Stimulated activated CD4-positive, alpha-beta T cell treated with anti-CD3 and anti-CD28 coated beads, TNF-alpha, amount 100 ng/mL, for 4 hours (primary cell): ENCODE measurements around the gene PDLIM3.
"Not testable (repeated sequence)": the region's sequence is repeated elsewhere in the genome, so short reads cannot be mapped to it uniquely, and the experiment has no call there.

ENCODE experiments used
- DNase-seq, 3 experiments: peaks; one replicate each; pipeline ENCODE4 v3.0.0-alpha.2; 2020; ENCODE audit warnings: low read depth in 3 of 3

Gene PDLIM3

DNA sequence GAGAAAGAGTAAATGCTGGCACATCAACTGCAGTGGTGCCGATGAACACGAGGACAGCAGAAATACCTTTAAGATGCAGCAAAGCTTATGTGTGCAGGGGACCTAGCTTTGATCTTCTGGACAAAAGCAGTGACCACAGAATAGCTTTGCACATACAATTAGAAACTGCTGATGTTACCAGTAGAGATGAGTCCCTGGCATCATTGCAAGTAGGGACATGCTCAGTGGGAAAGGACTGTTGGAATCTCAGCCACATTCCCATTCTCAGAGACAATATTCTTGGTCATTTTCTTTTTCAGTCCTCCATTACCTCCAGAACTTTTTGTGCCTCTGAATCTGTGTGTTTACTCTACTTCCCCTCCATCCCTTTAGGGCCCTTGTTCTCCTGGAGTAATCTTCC lies 16.9 kb upstream of the PDLIM3 start:
- no peak for DNase-seq

DNA sequence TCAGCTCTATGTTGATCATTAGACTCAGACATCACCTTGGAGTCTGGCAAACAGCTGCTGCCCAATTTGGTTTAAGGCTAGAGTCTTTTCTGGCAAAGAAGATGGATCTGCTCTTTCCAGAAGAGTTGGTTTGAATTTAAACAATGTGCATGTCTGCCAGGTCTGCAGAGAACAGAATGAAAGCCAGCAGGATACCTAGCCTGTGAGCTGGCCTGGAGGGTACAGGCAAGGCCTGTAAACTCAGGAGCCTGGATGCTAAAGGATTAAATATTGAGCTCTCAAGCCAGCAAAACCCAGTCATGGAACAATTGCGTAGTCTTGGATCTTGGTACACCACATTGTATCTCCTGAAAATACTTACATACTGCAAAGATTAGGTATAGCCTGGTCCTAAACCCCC lies 15.6 kb upstream of the PDLIM3 start:
- no peak for DNase-seq

DNA sequence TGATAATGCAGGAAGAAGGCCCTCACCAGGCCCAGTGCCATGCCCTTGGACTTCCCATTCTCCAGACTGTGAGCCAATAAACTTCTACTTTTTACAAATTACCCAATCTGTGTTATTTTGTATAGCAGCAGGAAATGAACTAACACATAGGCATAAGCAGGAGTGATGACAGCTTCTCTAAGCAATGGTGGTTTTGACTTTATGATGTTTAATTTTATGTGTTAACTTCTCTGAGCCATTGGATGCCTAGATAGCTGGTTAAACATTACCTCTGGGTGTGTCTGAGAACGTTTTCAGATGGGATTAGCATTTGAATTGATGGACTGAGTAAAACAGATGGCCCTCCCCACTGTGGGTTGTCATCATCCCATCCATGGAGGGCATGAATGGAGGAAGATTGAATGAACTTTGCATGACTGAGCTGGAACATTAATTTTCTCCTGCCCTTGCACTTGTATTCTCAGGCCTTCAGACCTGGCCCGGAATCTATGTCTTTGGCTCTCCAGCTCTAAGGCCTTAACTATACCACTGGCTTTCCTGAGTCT lies 13.9 kb upstream of the PDLIM3 start:
- DNase-seq = no peak

DNA sequence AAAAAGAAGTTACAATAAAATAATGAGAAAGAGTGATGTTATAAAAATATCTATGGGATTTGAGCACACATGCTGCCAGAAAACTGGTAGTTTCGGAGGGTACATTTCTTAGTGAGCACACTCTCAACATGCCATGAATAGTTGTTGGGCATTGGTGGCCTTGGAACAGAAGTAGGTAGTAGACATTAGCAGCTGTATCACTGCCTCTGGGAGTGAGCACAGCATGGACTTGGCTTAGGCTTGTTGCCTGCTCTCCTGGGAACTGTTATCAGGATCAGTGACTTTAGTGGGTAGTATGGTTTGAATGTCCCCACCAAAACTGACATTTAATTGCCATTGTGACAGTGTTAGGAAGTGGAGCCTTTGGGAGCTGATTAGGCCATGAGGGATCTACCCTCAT lies 13.3 kb upstream of the PDLIM3 start:
- DNase-seq = no peak

DNA sequence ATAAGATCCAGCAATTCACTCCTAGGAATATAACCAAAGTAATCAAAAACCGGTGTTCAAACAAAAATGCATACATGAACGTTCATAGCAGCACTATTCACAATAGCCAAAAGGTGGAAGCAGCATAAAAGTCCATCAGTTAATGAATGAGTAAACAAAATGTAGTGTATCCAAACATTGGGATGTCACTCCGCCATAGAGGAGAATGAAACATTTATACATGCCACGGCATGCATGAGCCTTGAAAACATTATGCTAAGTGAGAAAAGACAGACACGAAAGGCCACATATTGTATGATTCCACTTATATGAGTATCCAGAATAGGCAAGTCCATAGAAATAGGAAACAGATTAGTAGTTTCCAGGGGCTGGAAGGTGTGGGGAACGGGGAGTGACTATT lies 11.0 kb upstream of the PDLIM3 start:
- no peak for DNase-seq

DNA sequence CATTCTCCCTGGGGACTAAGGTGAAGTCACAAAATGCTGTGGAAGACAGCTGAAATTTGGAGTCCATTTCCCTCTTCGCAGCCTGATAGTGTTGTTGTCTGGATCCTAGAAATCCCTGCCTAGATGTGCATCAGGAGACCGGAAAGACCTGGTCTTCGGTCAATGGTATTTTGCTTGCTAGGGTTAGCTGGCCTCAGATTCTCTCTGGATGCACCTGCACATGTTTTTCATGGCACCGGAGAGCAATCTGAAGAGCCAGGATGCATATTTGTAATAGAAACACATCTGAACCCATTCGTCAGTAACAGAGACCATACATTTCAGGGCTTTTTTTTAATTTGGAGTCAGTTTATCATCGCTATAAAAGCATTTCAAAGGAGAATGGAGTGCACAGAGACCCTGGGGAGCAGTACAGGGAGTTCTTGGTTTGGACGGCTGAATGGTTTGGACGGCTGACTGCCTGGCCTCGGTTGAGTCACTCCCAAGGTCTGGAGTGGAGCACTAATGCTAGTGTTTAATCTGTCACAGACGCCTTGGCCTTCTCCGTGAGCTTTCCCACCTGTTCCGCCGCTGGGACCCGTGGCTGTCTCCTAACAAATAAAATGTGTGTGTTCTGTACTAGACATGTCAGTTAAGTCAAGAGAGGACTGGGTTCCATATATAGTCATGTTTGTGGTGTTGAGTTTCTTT lies 7.5 kb upstream of the PDLIM3 start:
- no peak for DNase-seq

DNA sequence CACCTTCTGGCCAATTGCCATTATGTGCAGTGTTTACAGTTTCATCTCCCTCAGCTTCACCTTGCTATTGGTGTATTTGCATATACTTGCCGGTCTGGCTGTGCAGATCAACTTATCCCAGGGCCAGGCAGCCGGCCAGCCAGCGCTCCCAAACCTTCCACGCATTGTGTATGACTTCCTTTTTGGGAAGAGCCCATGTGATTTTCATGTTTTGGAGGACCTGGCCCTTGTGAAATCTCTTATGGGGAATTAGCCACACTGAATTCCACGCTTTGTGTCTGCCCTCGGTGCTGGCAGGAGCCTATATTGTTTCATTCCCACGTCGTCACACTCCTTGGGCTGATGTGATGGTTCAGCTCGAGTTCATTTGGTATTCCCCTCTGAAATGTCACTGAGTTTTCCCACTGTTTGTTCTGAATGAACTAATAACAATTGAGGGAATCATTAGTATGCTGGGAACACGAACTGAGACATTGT lies 6.0 kb upstream of the PDLIM3 start:
- no peak for DNase-seq

DNA sequence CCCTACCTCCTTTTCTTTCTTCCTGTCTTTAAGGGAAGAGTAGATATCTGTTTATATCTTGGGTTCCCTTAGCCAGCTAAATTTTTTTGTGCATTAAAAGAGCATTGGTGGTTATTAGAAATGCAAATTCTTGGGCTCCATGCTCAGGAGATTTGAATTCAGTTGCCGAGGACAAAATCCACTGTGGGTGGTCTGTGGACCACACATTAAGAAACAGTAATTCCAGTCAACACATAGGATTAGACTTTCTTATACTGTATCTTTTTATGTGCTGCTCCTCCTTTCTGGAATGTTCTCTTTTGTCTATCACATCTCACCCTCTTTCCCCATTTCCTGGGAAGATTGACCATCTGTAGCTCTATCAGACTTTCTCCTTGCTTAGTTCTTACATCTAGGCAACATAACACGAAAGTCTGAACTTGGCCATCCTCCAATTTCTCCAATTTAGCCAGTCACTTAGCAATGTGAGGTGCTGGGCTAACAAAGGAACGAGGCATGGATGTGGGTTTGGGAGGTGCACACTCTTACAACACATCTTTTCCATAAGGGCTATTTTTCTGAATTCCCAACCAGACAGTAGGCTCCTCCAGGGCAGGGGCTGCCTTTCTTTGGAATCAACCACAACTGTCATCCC lies 5.3 kb upstream of the PDLIM3 start:
- no peak for DNase-seq

DNA sequence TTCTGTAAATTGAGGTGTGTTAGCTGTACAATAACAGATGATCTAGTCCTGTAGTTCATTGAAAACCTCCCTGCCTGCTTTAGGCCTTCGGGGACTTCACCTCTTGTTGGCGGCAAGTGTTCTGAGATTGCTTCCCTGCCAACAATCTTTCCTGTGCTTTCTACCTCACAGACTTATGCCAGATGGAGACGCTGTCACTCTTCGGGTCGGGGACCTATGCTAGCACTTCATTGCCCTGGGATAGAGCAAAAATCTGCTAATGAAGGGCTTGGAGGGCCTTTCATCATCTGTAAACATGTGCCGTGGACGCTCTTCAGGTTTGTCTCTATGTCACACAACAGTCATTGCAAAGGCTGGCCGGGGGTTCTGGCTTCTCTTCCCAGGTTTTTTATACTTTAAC lies 4.7 kb upstream of the PDLIM3 start:
- no peak for DNase-seq

DNA sequence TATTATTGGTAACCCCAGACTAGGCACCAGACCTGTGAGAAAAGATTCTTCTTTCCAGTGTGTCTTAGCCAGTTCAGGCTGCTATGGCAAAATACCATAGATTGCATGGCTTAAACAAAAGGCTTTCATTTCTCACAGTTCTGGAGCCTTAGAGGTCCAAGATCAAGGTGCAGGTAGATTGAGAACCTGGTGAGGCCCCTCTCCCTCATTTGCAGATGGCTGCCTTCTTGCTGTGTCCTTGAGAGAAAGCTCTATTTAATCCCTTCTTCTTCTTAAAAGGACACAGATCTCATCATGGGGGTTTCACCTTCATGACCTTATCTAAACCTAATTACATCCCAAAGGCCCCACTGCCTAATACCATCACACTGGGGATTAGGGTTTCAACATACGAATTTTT lies 3.5 kb upstream of the PDLIM3 start:
- DNase-seq = no peak

DNA sequence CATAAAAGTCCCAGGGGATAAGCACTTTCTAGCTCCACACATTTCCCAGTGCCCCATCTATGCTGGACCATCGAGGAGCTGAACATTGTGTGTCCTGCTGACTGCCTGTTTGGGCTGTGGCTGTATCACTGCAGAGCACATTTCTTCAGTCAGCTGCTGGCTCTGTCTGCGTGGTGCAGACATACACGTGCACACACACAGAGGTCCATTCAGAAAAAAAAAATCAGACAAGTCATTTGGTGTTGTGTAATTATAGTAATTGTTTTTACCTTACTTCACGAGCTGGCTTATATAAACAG lies 1.1 kb upstream of the PDLIM3 start:
- DNase-seq = no peak

DNA sequence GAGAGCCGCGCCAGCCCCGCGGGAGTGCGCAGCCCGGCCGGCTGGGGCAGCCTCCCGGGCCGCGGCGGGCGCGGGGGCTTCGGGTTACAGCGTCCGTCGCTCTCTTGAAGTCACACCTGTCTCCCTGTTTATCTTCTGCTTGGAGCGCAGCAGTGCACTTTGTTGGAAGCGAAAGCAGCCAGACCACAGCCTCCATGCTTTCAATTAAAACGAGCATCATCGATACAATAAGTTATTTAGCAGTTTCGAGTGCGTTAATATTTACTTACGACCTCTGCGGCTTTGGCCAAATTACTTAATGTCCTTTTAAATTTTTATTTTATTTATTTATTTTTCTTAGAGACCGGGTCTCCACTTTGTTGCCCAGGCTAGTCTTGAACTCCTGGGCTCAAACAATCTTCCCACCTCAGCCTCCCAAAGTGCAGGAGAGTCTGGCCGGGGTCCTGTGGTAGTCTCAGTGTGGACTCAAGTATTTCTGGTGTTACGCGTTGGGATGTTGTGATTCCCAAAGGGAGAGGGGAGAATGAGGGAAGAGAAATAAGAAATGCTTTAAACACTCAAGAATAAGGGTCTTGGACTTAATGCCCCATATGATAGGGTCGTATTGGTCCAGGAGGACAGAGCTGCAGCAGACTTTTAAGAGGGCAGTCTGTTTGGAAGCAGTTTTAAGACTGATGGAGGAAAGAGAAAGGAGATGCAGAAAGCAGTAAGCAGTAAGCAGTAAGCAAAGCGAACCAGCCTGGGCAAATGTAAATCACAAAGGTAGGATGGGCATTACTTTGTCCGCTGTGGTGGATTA lies 504 bp upstream of the PDLIM3 start:
- DNase-seq = no peak

DNA sequence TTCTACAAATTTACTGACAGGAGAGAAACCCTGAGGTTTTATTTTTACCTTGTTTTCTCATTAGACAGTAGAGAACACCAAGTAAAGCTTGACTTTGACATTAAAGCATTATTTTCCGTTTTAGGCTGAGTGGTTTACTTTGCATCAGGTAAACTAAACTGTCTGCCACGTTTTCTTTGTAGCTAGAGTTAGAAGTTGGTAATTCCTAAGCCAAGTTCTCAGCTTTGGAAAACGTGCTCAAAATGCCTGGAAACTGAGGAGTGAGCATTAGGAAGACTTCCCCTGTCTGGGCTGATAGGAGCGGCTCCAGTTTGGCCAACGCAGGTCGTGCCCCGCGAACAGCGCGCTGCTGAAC lies 819 bp downstream of the PDLIM3 start:
- DNase-seq = no peak

DNA sequence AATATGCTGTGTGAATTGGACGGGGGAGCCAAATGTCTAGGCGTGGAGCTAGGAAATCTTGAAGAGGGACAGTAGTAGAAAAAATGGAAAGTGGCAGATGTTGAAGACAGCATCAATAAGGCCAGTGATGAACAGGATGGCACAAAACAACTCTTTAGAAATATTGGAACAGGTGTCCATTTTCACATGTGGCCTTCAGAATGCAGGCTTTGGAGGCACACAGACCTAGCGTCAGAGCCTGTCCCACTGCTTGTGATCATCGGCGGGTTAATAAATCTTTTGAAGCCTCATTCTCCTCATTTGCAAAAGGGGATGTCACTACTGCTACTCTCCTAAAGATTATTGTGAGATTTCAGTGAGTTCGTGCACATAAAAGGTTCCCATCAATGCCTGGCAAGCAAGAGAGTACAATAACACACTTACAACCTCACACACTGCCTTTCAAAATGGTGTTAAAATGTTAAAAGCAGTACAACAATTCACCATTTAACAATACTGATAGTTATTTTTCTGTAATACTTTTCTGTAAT lies 2.4 kb downstream of the PDLIM3 start:
- DNase-seq = no peak

DNA sequence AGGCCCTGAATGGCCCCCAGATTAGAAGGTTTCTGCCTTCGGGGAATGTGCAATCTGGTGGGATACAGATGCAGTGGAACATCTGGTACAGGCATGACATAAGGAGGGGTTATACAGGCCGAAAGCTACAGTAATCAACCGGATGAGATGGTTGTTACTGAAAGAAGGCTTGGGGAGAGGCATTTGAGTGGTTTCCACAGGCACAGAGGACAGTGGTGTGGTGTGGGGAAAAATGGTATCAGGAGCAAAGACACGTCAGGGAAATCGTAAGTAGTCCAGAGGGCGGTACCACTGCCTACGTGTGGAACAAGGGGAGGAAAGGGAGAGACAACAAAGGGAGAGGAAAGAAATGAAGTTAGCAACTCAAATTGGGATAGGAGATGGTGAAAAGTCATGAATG lies 3.0 kb downstream of the PDLIM3 start:
- no peak for DNase-seq

DNA sequence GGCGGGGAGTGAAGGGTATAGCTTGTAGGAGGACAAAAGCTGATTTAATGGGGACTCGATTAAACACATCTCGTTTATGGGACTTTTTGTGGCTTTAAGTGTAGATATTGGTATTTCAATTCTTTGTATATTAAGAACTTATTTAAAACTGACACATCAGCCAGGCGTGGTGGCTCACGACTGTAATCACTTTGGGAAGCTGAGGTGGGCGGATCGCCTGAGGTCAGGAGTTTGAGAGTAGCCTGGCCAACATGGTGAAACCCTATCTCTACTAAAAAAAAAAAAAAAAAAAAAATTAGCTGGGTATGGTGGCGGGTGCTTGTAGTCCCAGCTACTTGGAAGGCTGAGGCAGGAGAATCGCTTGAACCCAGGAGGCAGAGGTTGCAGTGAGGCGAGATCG lies 3.7 kb downstream of the PDLIM3 start:
- DNase-seq = not testable (repeated sequence)

DNA sequence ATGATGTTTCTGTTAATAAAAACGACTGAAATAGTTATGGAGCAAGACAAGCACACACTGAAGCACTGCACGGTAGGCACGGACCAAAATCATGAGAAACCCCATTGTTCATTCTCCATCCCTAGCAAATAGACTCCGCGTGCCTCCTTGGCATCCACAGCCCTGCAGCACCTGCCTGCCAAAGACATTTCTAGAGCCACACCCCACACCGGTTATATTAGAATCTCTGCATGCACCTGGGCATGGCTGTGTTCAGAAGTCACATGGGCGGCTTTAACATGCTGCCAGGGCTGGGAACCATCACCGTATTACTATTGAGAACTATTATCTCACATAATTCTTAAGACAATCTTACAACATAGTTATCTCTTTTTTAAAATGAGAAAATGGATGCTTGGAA lies 5.9 kb downstream of the PDLIM3 start:
- no peak for DNase-seq

DNA sequence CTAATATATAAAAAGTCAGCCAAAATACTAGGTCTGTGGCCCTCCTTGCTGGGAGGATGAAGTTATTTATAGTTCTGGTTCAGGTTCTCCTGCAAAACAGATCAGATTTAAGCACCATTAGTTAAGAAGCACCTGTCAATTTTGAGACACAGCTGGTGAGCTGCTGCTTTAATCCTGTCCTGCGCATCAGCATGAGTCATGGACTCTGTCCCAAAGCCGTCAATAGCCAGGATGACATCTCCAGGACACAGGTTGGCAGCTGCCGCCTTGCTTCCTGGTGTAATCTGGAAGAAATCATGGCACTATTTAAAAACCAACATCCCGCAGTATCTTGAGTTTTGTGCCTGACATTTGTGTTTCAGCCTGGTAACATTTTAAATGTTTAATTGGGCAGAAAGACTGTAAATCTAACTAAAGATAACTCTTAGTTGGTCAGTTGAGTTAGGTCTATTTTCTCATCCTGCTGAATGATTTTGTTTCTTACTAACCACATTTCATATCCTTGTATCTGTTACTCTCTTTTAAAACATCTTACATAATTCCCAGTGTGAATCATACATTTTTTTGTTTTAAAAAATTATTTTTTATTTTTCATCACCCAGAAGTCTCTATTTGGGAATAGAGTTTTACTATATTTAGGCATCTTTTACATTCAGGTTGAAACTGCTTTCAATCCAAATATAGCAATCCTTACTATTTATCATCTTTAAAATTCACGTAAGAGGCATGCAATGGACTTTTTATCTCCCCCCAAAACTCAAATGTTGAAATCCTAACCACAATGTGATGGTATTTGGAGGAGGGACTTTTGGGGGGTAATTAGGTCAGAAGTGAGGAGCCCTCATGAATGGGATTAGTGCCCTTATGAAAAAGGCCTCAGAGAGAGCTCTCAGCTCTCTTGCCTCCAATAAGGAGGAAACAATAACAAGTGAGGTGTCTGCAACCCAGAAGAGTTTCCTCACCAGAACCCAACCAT lies 10.1 kb downstream of the PDLIM3 start:
- DNase-seq = no peak

DNA sequence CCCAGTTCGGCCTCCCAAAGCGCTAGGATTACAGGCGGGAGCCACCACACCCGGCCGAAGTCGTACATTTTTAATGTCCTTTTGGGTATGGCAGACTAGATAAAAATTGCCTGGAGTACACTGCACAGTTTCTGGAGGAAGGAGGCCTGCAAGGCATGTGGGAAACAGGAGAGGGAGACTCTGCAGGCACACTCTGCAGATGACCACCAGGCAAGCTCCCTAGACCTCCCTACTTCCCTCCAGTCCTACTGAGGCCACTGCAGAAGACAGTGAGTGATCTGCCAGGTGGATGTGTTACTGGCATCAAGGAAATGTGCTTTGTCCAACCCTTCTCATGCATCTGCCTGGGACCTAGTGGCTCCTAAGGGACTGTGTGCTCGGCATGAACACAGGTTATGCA lies 11.4 kb downstream of the PDLIM3 start:
- no peak for DNase-seq

DNA sequence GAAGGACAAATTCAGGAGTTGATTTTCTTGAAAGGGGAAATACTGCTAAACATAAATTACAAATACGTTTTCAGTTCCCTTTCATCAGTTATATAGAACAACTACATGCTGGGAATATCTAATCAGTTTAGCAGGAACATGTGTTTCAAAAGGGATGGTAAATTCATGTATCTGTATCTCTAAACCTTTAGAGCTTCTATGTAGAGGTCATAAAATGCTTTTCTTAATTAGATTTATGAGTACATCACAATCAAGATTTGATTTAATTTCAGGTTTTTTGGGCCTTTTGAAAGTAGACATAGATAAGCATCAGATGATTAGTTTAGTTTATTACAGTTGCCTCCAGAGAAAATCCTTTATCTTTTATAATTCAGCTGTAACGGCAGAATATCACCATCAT lies 12.9 kb downstream of the PDLIM3 start:
- no peak for DNase-seq

DNA sequence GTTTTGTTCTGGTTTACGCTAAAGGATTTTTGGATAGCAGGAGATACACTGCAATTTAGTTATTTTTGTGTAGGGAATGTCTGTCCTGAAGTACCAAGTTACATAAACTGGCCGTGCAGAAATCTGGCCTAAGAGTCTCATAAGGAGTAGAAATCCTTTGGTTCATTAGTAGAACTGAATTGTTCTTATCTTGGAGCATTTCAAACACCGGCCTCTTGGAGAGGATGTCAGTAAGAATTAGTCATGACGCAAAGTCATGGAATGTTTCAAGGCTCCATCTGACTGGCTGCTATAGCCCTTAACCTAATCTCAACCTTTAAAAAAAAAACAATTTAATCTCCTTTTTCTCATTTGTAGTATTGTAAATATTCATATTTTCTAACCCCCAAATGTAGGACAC lies 15.2 kb downstream of the PDLIM3 start:
- DNase-seq = no peak

DNA sequence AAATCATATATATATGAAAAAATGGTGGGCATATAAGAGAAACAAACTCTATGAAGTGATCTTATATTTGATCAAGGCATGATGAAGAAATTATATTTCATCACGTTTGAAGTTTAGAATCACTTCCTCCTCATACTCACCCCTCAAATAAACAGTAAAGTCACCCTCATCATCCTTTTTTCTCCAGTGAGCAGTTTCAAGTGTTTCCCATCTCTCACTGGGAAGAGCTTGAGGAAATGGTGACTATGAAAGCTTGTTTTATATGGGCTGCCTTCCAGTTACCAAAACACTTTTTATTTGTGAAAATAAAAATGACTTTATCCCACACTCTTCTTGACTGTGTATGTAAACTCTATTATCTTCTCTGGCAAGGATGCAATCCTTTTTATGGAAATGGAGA lies 16.8 kb downstream of the PDLIM3 start:
- DNase-seq = no peak
